Karpas-422 (cell line): ENCODE results near the gene RELN. TPM values are rescaled to one million over a fixed set of nuclear protein-coding genes. Genes with fewer than 3 reads are reported as not detected.

Source experiments
- DNase-seq: peaks from one replicate; pipeline ENCODE4 v3.0.0-alpha.2; 2015
- H2AFZ ChIP-seq: fragments of 200-600 bp; sonication (generic); 2 replicates; pipeline ENCODE4 v1.6.1; 2014; ENCODE audit warnings: antibody characterized with exemption, low read length, mixed read lengths
- H3K27ac ChIP-seq: fragments of 200-600 bp; sonication (generic); 2 replicates; pipeline ENCODE4 v1.5.1; 2014; ENCODE audit warnings: mild to moderate bottlenecking, low read length, moderate library complexity
- H3K27me3 ChIP-seq: fragments of 200-600 bp; sonication (generic); 2 replicates; pipeline ENCODE4 v1.6.1; 2014; ENCODE audit warnings: low read length, mixed read lengths
- H3K36me3 ChIP-seq: fragments of 200-600 bp; sonication (generic); 2 replicates; pipeline ENCODE4 v1.6.1; 2014; ENCODE audit warnings: low read length, mixed read lengths; ENCODE audit not compliant: insufficient read depth
- H3K4me1 ChIP-seq: fragments of 200-600 bp; sonication (generic); 2 replicates; pipeline ENCODE4 v1.6.1; 2014; ENCODE audit warnings: mild to moderate bottlenecking, low read length, mixed read lengths
- H3K4me2 ChIP-seq: fragments of 200-600 bp; sonication (generic); 2 replicates; pipeline ENCODE4 v1.6.1; 2014; ENCODE audit warnings: low read length, low read depth, mild to moderate bottlenecking; ENCODE audit not compliant: poor library complexity, severe bottlenecking
- H3K4me3 ChIP-seq: fragments of 200-600 bp; sonication (generic); 2 replicates; pipeline ENCODE4 v1.5.1; 2014; ENCODE audit warnings: mild to moderate bottlenecking, antibody characterized with exemption, low read length, mixed read lengths
- H3K79me2 ChIP-seq: fragments of 200-600 bp; sonication (generic); 2 replicates; pipeline ENCODE4 v1.6.1; 2014; ENCODE audit warnings: mild to moderate bottlenecking, low read length, mixed read lengths
- H3K9ac ChIP-seq: fragments of 200-600 bp; sonication (generic); 2 replicates; pipeline ENCODE4 v1.6.0; 2014; ENCODE audit warnings: low read length
- H3K9me2 ChIP-seq: fragments of 200-600 bp; sonication (generic), shearing (Covaris generic); replicated peaks from 2 replicates; pipeline ENCODE4 v1.6.0; 2014; ENCODE audit warnings: mild to moderate bottlenecking, low read length, moderate library complexity; ENCODE audit not compliant: insufficient read depth
- H3K9me3 ChIP-seq: fragments of 300-700, 200-600 bp; sonication (generic); 2 replicates; pipeline ENCODE4 v1.6.1; 2014; ENCODE audit warnings: low read length, mixed read lengths
- H4K20me1 ChIP-seq: fragments of 200-600 bp; sonication (generic); 2 replicates; pipeline ENCODE4 v1.6.1; 2014; ENCODE audit warnings: mild to moderate bottlenecking, antibody characterized with exemption, low read length, low read depth; ENCODE audit not compliant: insufficient read depth
- total RNA-seq: library from RNA; depleted of rRNA; stranded (reverse); fragments of >200 nt; shearing (Covaris generic); gene quantifications from 2 replicates; pipeline ENCODE4 v1.2.3, GENCODE V29; 2014; ENCODE audit warnings: low replicate concordance

RELN gene
- total RNA-seq, 1 experiment from 2014 or later = not detected

DNA sequence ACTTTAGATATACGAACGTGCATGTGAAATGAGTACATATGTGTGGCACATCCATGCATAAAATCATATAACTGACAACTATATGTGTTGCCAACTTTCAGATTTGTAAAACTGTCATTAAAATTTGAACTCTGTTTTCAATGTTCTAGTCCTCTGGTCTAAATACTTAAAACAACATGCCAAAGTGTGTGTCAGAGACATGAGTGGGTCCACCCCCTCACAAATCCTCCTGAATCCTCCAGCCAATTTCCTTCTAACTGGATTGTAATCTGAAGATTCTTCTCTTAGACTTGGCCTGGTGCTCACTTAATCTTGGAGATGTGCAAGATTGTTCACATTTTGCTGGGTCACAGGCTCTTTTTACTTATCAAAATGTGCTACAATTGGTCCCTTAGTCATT, 184.1 kb downstream of the RELN start:
- Histone ChIP-seq H3K27me3 (no peaks in the 10 kb centered on the region), H3K9me2 (no peaks in the 10 kb centered on the region), H4K20me1 (no peaks in the 10 kb centered on the region), H3K27ac (no peak overlapping the region), H3K4me1 (no peaks in the 10 kb centered on the region), H3K9me3 (no peaks in the 10 kb centered on the region), H3K4me3 (no peak overlapping the region), H3K36me3 (no peaks in the 10 kb centered on the region), H3K4me2 (no peak overlapping the region), H3K79me2 (no peaks in the 10 kb centered on the region), H3K9ac (no peak overlapping the region), H2AFZ (no peak overlapping the region)
- no peak for DNase-seq

DNA sequence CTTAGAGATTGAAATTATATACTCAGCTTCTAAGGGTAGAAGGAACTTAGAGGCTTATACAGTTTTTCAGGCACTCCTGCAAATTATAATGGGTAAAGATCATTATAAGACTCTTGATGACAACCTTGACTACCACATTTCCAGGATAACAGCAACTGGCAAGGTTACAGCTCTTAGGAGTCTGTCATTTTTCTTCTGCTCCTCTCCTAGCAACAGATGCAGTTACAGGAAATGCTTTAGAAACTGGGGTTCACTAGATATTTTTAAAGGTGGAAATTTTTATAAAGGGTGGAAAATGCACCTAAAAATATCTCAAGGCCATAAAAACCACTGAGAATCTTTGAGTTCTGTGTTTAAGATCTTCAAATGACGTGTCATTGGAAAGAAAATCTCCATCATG, 185.8 kb downstream of the RELN start:
- Histone ChIP-seq H3K9me3 (no peaks in the 10 kb centered on the region), H3K79me2 (no peaks in the 10 kb centered on the region), H3K4me3 (no peak overlapping the region), H3K9ac (no peak overlapping the region), H2AFZ (no peak overlapping the region), H3K4me1 (no peaks in the 10 kb centered on the region), H4K20me1 (no peaks in the 10 kb centered on the region), H3K36me3 (no peaks in the 10 kb centered on the region), H3K27me3 (no peaks in the 10 kb centered on the region), H3K9me2 (no peaks in the 10 kb centered on the region), H3K27ac (no peak overlapping the region), H3K4me2 (no peak overlapping the region)
- no peak for DNase-seq

DNA sequence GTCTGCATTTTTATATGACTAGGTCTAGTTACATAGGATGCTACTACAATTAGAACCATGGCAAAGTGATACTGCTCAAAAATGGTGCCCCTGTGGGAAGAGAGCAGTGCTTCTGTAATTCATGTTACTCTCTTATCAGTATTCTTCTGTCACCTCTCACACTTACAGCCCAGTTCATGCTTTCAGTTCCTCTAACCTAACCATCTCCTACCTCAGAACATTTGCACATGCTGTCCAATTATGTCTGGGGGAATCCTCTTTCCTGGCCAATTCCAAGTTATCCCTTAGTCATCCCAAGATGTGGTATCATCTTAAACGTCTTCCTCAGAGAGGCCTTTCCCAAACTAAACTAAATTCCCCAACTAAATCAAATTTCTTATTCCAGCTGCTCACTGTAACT, 190.2 kb downstream of the RELN start:
- no peaks in the 10 kb centered on the region for H3K9me3 ChIP-seq
- no peak overlapping the region for H3K4me2 ChIP-seq
- no peak overlapping the region for H3K9ac ChIP-seq
- no peaks in the 10 kb centered on the region for H3K79me2 ChIP-seq
- H2AFZ ChIP-seq = no peak overlapping the region
- no peak overlapping the region for H3K27ac ChIP-seq
- no peaks in the 10 kb centered on the region for H4K20me1 ChIP-seq
- H3K4me1 ChIP-seq = no peaks in the 10 kb centered on the region
- no peaks in the 10 kb centered on the region for H3K36me3 ChIP-seq
- DNase-seq = no peak
- no peaks in the 10 kb centered on the region for H3K27me3 ChIP-seq
- H3K9me2 ChIP-seq = no peaks in the 10 kb centered on the region
- H3K4me3 ChIP-seq = no peak overlapping the region

DNA sequence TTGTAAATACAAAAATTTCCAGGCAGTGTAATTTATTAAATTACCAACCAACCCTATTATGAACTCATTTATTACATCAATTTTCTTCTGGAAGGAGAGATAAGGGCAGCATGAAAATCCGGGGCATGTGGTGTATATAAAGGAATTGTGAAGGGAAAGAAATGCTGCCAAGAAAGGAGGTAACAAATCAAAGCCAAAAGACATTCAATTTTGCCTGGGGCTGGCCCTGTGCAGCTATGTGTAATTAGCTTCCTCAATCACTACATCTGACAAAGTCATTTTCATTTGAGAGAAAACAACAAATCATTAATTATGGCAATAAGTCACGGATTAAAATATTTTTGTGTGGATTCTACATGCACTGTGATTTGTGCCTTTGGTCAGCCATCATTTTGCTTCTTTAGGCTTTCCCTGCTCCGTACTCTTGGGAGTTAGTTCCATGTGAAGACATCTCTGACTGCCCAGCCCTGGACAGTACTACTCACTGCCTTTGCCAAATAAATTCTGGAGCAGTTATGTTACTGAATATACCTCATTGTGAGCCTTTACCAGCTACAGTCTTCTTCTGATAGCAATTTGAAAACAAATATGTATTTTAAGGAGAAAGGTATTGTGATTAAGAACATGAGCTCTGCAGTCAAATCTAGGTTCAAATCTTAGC, 191.7 kb downstream of the RELN start:
- Histone ChIP-seq H3K9ac (no peak overlapping the region), H3K4me1 (no peaks in the 10 kb centered on the region), H3K4me3 (no peak overlapping the region), H3K27me3 (no peaks in the 10 kb centered on the region), H3K9me2 (no peaks in the 10 kb centered on the region), H3K79me2 (no peaks in the 10 kb centered on the region), H3K4me2 (no peak overlapping the region), H3K27ac (no peak overlapping the region), H3K9me3 (no peaks in the 10 kb centered on the region), H3K36me3 (no peaks in the 10 kb centered on the region), H2AFZ (no peak overlapping the region), H4K20me1 (no peaks in the 10 kb centered on the region)
- DNase-seq = no peak

DNA sequence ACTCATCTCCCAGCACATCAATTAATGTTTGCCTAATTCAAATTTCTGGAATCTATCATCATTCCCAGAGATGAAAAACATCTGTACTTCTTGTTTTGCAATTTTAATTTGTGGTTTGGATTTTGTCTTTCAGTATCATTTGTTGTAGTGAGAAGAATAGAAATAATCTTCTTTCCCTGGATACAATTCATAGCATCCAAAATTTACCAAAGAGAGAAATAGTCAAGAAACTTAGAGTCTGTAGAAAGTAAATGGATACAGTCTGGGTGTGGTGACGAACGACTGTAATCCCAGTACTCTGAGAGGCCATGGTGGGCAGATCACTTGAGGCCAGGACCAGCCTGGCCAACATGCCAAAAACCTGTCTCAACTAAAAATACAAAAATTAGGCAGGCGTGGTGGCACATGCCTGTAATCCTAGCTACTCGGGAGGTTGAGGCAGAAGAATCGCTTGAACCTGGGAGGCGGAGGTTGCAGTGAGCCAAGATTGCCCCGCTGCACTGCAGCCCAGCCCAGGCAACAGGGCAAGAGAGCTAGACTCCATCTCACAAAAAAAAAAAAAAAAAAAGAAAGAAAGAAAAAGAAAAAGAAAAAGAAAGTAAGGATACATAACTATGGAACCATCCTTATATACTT, 193.0 kb downstream of the RELN start:
- DNase-seq = no peak
- H3K9me3 ChIP-seq = no peaks in the 10 kb centered on the region
- no peak overlapping the region for H3K4me3 ChIP-seq
- H3K4me1 ChIP-seq = no peaks in the 10 kb centered on the region
- H2AFZ ChIP-seq = no peak overlapping the region
- H3K27ac ChIP-seq = no peak overlapping the region
- H3K36me3 ChIP-seq = no peaks in the 10 kb centered on the region
- no peak overlapping the region for H3K9ac ChIP-seq
- no peaks in the 10 kb centered on the region for H4K20me1 ChIP-seq
- H3K9me2 ChIP-seq = no peaks in the 10 kb centered on the region
- H3K4me2 ChIP-seq = no peak overlapping the region
- no peaks in the 10 kb centered on the region for H3K79me2 ChIP-seq
- H3K27me3 ChIP-seq = no peaks in the 10 kb centered on the region

DNA sequence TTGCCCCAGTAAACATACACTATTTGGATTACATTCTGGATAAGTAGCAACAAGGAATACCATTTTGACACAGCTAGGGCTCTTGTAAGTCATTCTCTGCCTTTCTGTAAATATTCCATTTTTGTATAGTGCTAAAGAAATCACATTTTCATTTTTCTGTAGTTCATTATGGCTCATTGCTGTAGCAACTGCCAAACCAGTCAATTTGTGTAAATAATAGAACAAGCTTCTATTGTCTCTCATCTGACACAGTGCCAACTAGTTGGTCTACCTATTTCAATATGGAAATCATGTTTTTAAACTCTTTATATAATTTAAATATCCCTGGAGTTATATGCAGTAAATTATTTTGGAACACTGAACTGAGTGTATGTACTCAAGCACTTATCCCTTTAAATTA, 193.7 kb downstream of the RELN start:
- no peaks in the 10 kb centered on the region for H3K9me3 ChIP-seq
- DNase-seq = no peak
- H3K27ac ChIP-seq = no peak overlapping the region
- H3K4me2 ChIP-seq = no peak overlapping the region
- no peaks in the 10 kb centered on the region for H4K20me1 ChIP-seq
- no peaks in the 10 kb centered on the region for H3K9me2 ChIP-seq
- no peak overlapping the region for H3K4me3 ChIP-seq
- no peaks in the 10 kb centered on the region for H3K36me3 ChIP-seq
- no peak overlapping the region for H3K9ac ChIP-seq
- no peaks in the 10 kb centered on the region for H3K4me1 ChIP-seq
- H3K27me3 ChIP-seq = no peaks in the 10 kb centered on the region
- H3K79me2 ChIP-seq = no peaks in the 10 kb centered on the region
- H2AFZ ChIP-seq = no peak overlapping the region

DNA sequence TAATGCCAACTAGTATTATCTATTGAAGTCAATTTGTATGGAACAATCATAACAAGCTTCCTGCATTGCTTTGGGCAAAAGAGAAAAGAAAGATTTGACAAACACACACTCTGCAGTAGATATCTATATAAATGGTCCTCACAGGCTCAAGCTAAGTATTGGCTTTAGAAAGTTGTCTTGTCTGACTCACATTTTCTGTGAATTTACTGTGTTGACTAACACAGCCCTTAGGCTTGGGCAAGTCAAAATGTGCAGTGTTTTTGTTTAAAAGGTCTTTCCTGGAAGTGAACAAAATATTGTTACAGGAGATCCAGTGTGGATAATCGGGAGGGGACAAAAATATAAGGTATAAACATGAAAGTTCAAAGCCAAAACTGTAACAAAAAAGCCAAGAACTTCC, 194.4 kb downstream of the RELN start:
- Histone ChIP-seq H3K79me2 (no peaks in the 10 kb centered on the region), H3K27ac (no peak overlapping the region), H3K4me3 (no peak overlapping the region), H3K9me3 (no peaks in the 10 kb centered on the region), H3K9me2 (no peaks in the 10 kb centered on the region), H3K36me3 (no peaks in the 10 kb centered on the region), H3K27me3 (no peaks in the 10 kb centered on the region), H3K9ac (no peak overlapping the region), H2AFZ (no peak overlapping the region), H3K4me1 (no peaks in the 10 kb centered on the region), H3K4me2 (no peak overlapping the region), H4K20me1 (no peaks in the 10 kb centered on the region)
- DNase-seq = no peak

DNA sequence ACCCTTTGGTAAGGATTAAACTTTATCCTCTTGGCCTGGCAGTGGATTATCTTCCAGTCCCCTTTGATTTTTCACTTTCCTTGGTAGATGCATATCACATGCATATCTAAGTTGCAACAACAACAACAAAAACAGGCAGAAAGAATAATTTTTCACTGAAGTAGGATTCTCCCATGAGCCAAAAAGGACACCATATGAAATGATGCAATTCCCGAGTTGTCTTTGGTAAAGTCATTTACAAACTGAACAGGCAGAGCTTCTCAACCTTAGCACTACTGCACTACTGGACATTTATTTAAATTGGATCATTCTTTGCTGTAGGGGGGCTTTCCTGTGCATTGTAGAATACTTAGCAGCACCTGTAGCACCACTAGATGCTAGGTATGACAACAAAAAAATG, 195.0 kb downstream of the RELN start:
- Histone ChIP-seq H3K27ac (no peak overlapping the region), H3K27me3 (no peaks in the 10 kb centered on the region), H3K4me3 (no peak overlapping the region), H3K9ac (no peak overlapping the region), H3K4me2 (no peak overlapping the region), H3K36me3 (no peaks in the 10 kb centered on the region), H2AFZ (no peak overlapping the region), H3K4me1 (no peaks in the 10 kb centered on the region), H3K9me3 (no peaks in the 10 kb centered on the region), H3K79me2 (no peaks in the 10 kb centered on the region), H4K20me1 (no peaks in the 10 kb centered on the region), H3K9me2 (no peaks in the 10 kb centered on the region)
- DNase-seq = no peak
